Dermis microvascular lymphatic vessel endothelial cell (primary cell): ENCODE data around the gene LYAR. TPM values are rescaled to one million over a fixed set of nuclear protein-coding genes. Genes with fewer than 3 reads are reported as not detected.

Experiments used
- total RNA-seq: library from RNA; depleted of rRNA; stranded (reverse); fragments of >200 nt; gene quantifications from 2 replicates; pipeline ENCODE4 v1.2.1, GENCODE V29; 2014

The LYAR gene
- total RNA-seq, 1 donor from 2014 or later: 9.1 TPM

Other genes with a start within 250 kb of the LYAR start
- gene OTOP1, start 63.2 kb downstream of the LYAR start, total RNA-seq: not detected in 2 replicates
- gene TMEM128, start 41.9 kb downstream of the LYAR start, total RNA-seq: 15.0 and 16.4 TPM in 2 replicates
- 1.8 and 2.4 TPM in 2 replicates for gene ZBTB49, start 97 bp upstream of the LYAR start, total RNA-seq
- gene NSG1, start 96.9 kb upstream of the LYAR start, total RNA-seq: 0.13 and 0.39 TPM in 2 replicates